ENCODE results near the gene C1QTNF8. TPM values are rescaled to one million over a fixed set of nuclear protein-coding genes. Genes with fewer than 3 reads are reported as not detected.

Gene C1QTNF8
- total and polyA plus RNA-seq, 2 of the 8 experiments (the other 6 are each of a cell fraction or from before 2014, with no cell fraction given) = not detected

GRCh38 chr16:1039762-1040161 is 56.3 kb downstream of the C1QTNF8 start (continued):
- TF ChIP-seq CHD7 (IDR thresholded peaks at IDR 0.05; ENCODE audit: insufficient replicate concordance, low read length) (no peak), TAF1 (IDR thresholded peaks at IDR 0.05; ENCODE audit: low read depth, low read length) (no peak), CEBPB (IDR thresholded peaks at IDR 0.05; ENCODE audit: low read depth, low read length) (no peak), POLR2AphosphoS5 (IDR thresholded peaks at IDR 0.05; ENCODE audit: low read depth, low read length) (no peak), SUZ12 (IDR thresholded peaks at IDR 0.05; ENCODE audit: low read length) (no peak), RBBP5 (IDR thresholded peaks at IDR 0.05; ENCODE audit: borderline replicate concordance, low read depth, low read length) (no peak)

Data from H1 (cell line).